Brain microvascular endothelial cell (primary cell): Measurements from ENCODE around the gene CFAP70.
"Not testable (repeated sequence)": the region's sequence is repeated elsewhere in the genome, so short reads cannot be mapped to it uniquely, and the experiment has no call there.

Experiments
- DNase-seq: peaks from one replicate; pipeline ENCODE4 v3.0.0-alpha.2; 2020
- H3K27ac ChIP-seq: fragments of 250-450 bp; sonication (Bioruptor Pico); 2 replicates; pipeline ENCODE4 v1.5.1; 2020; ENCODE audit warnings: mild to moderate bottlenecking, moderate library complexity
- H3K27me3 ChIP-seq: fragments of 250-450 bp; sonication (Bioruptor Pico); replicated peaks from 2 replicates; pipeline ENCODE4 v1.5.1; 2020; ENCODE audit warnings: mild to moderate bottlenecking
- H3K36me3 ChIP-seq: fragments of 250-450 bp; sonication (Bioruptor Pico); replicated peaks from 2 replicates; pipeline ENCODE4 v1.5.1; 2020; ENCODE audit warnings: mild to moderate bottlenecking
- H3K4me3 ChIP-seq: 2 replicates; pipeline ENCODE4 v1.5.1; 2011; ENCODE audit warnings: low read depth, mild to moderate bottlenecking, control low read depth, low read length, moderate library complexity
- in situ Hi-C: cut with HindIII; loops from 2 replicates; pipeline ENCODE4 v1.10.0; 2017; ENCODE audit warnings: low sequenced_read_pairs, low pct_ligation_motif_present
- TF ChIP-seq, protein P1 (sequence below): IDR thresholded peaks from 2 replicates; pipeline ENCODE4 v1.5.1; 2011; ENCODE audit warnings: low read depth, mild to moderate bottlenecking, moderate library complexity, low read length, control low read depth, inconsistent platforms; ENCODE audit errors: missing control alignments

The CFAP70 gene

DNA sequence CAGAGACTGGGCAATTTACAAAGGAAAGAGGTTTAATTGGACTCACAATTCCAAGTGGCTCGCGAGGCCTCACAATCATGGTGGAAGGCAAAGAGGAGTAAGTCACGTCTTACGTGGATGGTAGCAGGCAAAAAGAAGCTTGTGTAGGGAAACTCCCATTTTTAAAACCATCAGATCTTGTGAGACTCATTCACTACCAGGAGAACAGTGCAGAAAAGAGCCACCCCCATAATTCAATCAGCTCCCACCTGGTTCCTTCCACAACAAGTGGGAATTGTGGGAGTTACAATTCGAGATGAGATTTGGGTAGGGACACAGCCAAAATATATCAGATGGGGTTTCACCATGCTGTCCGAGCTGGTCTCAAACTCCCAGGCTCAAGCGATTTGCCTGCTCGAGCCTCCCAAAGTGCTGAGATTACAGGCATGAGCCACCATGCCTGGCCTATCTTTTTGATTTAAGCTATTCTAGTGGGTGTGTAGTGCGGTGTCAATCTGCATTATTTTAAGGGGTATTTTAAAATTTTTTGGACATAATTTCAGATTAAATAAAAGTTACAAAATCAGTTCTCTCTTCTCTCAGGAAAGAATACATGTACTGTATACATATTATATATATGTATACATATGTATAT is 97.2 kb downstream of the CFAP70 start:
- Histone ChIP-seq H3K27me3 (no peaks in the 10 kb centered on the region), H3K27ac (no peak overlapping the region), H3K4me3 (no peak overlapping the region), H3K36me3 (no peaks in the 10 kb centered on the region)
- in situ Hi-C loops: no loop called here
- TF ChIP-seq, protein P1, sequence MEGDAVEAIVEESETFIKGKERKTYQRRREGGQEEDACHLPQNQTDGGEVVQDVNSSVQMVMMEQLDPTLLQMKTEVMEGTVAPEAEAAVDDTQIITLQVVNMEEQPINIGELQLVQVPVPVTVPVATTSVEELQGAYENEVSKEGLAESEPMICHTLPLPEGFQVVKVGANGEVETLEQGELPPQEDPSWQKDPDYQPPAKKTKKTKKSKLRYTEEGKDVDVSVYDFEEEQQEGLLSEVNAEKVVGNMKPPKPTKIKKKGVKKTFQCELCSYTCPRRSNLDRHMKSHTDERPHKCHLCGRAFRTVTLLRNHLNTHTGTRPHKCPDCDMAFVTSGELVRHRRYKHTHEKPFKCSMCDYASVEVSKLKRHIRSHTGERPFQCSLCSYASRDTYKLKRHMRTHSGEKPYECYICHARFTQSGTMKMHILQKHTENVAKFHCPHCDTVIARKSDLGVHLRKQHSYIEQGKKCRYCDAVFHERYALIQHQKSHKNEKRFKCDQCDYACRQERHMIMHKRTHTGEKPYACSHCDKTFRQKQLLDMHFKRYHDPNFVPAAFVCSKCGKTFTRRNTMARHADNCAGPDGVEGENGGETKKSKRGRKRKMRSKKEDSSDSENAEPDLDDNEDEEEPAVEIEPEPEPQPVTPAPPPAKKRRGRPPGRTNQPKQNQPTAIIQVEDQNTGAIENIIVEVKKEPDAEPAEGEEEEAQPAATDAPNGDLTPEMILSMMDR: no peak
- no peak for DNase-seq

DNA sequence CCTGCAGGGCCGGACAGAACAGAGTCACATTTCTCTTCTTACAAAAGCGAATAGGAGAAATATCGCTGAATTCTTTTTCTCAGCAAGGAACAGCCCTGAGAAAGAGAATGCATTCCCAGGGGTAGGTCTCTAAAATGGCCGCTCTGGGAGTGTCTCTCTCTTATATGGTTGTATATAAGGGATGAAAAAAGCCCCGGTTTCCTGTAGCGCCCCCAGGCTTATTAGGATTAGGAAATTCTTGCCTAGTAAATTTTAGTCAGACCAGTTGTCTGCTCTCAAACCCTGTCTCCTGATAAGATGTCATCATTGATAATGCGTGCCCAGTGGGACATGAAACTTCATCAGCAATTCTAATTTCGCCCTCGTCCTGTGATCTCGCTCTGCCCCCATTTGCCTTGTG is 100.1 kb downstream of the CFAP70 start:
- H3K36me3 ChIP-seq, H3K27me3 ChIP-seq, H3K27ac ChIP-seq, in situ Hi-C loops, H3K4me3 ChIP-seq, DNase-seq: not testable (repeated sequence)

DNA sequence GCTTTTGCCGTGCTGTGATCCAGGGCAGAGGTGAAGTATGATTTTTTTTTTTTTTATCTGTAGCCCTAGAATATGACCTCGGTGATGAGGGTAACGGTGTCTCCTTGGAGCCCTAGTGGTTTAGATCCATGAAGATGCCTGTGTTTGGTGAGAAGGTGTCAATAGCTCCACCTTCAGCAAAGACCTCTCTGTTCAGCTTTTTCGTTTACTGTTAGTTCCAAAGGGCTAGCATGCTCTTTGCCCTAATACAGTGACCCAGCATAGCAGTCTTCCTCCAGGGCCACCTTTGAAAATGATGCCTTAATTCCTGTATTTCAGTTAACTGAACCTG is 105.5 kb downstream of the CFAP70 start:
- Histone ChIP-seq H3K36me3 (no peaks in the 10 kb centered on the region), H3K27me3 (no peaks in the 10 kb centered on the region), H3K27ac (peak overlapping the region; percentile 95), H3K4me3 (peak overlapping the region; percentile 98)
- no peak for DNase-seq
- in situ Hi-C loops: no loop called here
- TF ChIP-seq, protein P1: no peak

DNA sequence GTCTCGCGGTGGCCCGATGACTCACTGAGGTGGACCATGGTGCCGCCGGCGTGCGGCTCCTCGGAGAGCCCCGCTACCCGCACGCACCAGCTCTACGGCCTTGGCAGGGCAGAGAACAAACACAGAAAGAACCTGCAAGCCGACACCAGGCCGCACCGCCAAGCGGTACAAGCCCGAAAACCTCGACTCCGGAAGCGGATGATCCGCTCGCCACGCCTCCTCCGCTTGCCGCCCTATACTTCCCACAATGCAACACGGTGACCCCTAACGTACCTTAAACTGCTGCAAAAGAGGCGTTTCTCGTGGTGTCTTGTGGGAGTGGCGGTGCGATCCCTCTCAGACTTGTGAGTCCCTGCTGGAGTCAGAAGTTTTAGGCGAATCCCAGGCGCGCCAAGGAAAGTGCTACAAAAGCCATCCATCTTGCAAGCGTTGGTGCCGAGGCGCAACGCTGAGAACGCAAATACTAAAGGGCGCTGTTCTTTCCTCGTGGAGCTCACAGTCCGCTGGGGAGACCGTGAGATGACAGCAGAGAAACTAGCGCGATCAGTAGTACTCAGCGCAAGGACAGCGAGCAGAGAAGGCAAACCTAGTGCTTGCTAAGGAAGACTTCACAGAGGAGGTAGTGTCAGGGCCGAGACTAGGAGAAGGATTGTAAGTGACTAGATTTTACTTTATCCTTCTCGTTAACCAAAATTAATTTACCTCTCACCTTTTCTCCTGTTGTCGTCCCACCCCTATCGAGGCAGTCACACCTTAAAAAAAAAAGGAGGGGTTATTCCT is 106.0 kb downstream of the CFAP70 start, which contains the start of gene MRPS16:
Gene MRPS16 (minus strand): TSS at position 200 of the 780 bp plus-strand sequence. CDS start 162 bp downstream, at position 38.
- Histone ChIP-seq H3K4me3 (peak within 1 kb of the TSS; percentile 98), H3K27me3 (no peaks in the 10 kb centered on the region), H3K27ac (peak within 1 kb of the TSS; percentile 95), H3K36me3 (no peaks in the 10 kb centered on the region)
- TF ChIP-seq, protein P1: no peak
- in situ Hi-C loops: no loop called here
- DNase-seq: peak; percentile 97

DNA sequence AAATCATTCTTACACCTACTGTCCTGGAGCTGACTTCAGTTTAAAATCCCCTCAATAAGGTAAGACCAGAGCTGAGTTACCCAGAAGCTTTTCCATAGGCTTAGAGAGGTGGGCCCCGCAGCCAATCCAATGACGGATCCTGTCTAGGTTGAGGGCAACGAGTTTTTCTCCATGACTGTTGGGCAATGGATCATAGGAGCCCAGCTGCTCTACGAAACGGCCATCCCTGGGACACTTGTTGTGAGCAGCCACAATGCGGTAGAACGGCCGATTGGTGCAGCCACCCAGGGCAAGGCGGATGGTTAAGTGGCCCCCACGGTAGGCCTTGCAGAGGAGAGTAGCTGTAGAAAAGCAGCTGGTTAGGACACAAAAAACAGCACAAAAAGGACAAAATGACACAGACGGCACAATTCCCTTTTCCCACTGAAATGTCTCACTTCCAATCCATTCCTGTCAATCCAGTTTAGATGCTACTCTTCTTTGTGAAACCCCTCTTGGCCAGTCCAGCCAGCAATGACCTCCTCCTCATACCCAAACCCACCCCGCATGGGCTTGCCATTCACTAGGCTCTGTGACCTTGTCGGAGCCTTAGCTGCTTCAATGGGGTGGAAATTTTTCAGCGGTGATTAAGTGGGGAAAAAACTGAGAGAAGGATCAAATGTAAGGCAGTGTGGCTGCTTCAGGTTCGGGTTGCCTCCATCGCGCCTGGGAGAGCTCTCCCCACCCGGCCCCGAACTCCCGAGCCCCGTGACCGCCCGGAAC is 106.8 kb downstream of the CFAP70 start:
- Histone ChIP-seq H3K4me3 (peak overlapping the region; percentile 98), H3K27ac (peak overlapping the region; percentile 95), H3K36me3 (no peaks in the 10 kb centered on the region), H3K27me3 (no peaks in the 10 kb centered on the region)
- no peak for DNase-seq
- in situ Hi-C loops: no loop called here
- TF ChIP-seq, protein P1: no peak

DNA sequence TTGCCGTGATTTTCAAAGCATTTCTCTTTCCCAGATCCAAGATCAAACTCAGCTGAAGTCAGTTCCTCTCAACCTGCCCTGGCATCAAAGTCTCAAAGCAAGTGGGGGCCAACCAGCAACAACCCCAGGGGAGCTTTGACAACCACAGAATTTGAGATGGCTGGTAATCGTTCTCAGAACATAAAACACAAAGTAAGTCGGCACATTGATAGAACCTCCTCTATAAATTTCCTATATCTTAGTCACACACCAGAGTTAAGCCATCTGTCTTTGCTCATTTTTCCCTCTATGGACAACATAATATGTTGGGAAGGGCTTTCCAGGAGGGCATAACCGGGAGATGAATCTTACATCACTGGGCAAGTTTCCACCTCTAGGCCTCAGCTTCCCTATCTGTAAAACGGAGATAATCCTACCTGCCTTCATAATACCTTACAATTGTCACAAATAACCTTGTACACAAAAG is 110.4 kb downstream of the CFAP70 start:
- DNase-seq: no peak
- Histone ChIP-seq H3K4me3 (no peak overlapping the region), H3K36me3 (peaks cover 8% of the 10 kb centered on the region), H3K27me3 (no peaks in the 10 kb centered on the region), H3K27ac (no peak overlapping the region)
- TF ChIP-seq, protein P1: no peak
- in situ Hi-C loops: no loop called here
